ENCODE measurements around the gene MYL6B.

Gene MYL6B

DNA sequence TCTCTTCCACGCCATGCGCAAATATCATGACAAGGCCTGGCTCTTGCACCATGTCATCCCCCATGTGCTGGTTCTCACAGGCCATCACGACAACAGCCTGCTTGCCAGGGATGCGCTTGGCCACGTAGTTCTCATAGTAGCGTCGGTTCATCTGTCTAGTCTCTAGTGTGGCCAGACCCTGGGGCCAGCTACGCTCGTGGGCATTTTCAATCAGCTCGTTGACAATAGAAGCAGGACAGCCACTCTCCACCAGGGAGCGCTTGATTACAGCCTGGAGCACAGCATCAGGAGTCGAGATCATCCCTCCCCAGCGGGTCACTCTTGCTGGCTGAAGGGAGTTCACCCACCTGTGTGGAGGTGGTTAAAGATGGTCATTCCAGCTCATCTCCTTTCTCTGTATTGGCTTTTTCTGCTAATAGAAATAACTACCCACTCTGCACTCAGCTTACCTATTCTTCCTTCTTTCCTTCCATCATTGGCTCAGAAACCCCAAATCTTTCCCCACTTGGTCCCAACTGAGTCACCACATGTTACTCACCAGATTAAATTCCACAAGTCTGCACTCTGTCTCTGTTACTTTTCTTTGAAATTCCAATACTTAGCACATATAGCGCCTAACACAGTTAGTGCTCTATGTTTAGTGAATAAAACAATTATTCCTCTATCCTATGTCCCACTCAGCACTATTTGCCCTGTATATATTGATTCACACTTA is 54.2 kb downstream of the MYL6B start:
- Histone ChIP-seq H3F3A (ENCODE audit: low read depth) (no peaks in the 10 kb centered on the region), H3K4me2 (ENCODE audit: low read depth, low read length, poor library complexity, severe bottlenecking) (no peak overlapping the region), H3K9me2 (replicated peaks; ENCODE audit: low read depth, low read length) (no peaks in the 10 kb centered on the region), H3K27me3 (ENCODE audit: insufficient read depth, low read length, poor library complexity, severe bottlenecking) (no peaks in the 10 kb centered on the region), H2AFZ (ENCODE audit: low read length) (no peak overlapping the region), H3K79me2 (ENCODE audit: insufficient read depth, low read length) (no peaks in the 10 kb centered on the region), H3K9ac (ENCODE audit: low read depth, low read length, poor library complexity, severe bottlenecking) (no peak overlapping the region), H3K36me3 (ENCODE audit: insufficient read depth, low read length) (peaks cover 39% of the 10 kb centered on the region; the same call in 1 of the 2 replicates), H3K4me1 (ENCODE audit: insufficient read depth, low read length, poor library complexity, severe bottlenecking) (no peaks in the 10 kb centered on the region), H4K20me1 (ENCODE audit: insufficient read depth, low read length, poor library complexity, severe bottlenecking) (no peaks in the 10 kb centered on the region), H3K4me3 (ENCODE audit: low read length, poor library complexity, severe bottlenecking) (no peak overlapping the region), H3K9me3 (ENCODE audit: insufficient read depth, low read depth, low read length) (no peaks in the 10 kb centered on the region)
- TF ChIP-seq, protein P1, sequence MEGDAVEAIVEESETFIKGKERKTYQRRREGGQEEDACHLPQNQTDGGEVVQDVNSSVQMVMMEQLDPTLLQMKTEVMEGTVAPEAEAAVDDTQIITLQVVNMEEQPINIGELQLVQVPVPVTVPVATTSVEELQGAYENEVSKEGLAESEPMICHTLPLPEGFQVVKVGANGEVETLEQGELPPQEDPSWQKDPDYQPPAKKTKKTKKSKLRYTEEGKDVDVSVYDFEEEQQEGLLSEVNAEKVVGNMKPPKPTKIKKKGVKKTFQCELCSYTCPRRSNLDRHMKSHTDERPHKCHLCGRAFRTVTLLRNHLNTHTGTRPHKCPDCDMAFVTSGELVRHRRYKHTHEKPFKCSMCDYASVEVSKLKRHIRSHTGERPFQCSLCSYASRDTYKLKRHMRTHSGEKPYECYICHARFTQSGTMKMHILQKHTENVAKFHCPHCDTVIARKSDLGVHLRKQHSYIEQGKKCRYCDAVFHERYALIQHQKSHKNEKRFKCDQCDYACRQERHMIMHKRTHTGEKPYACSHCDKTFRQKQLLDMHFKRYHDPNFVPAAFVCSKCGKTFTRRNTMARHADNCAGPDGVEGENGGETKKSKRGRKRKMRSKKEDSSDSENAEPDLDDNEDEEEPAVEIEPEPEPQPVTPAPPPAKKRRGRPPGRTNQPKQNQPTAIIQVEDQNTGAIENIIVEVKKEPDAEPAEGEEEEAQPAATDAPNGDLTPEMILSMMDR (conservative IDR thresholded peaks at IDR 0.05; ENCODE audit: low read length): peak; percentile 69
- TF ChIP-seq EZH2phosphoT487 (IDR thresholded peaks at IDR 0.05; ENCODE audit: borderline replicate concordance): no peak
